NCI-H345 treated with DMSO at 0.1 percent for 48 hours (cell line): ENCODE data around the gene DELE1.

Source experiments
- DNase-seq: peaks from one replicate; lab custom pipeline; 2025; ENCODE audit not compliant: unreplicated experiment; lab: John Stamatoyannopoulos, UW

DELE1 gene, protein sequence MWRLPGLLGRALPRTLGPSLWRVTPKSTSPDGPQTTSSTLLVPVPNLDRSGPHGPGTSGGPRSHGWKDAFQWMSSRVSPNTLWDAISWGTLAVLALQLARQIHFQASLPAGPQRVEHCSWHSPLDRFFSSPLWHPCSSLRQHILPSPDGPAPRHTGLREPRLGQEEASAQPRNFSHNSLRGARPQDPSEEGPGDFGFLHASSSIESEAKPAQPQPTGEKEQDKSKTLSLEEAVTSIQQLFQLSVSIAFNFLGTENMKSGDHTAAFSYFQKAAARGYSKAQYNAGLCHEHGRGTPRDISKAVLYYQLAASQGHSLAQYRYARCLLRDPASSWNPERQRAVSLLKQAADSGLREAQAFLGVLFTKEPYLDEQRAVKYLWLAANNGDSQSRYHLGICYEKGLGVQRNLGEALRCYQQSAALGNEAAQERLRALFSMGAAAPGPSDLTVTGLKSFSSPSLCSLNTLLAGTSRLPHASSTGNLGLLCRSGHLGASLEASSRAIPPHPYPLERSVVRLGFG

DNA sequence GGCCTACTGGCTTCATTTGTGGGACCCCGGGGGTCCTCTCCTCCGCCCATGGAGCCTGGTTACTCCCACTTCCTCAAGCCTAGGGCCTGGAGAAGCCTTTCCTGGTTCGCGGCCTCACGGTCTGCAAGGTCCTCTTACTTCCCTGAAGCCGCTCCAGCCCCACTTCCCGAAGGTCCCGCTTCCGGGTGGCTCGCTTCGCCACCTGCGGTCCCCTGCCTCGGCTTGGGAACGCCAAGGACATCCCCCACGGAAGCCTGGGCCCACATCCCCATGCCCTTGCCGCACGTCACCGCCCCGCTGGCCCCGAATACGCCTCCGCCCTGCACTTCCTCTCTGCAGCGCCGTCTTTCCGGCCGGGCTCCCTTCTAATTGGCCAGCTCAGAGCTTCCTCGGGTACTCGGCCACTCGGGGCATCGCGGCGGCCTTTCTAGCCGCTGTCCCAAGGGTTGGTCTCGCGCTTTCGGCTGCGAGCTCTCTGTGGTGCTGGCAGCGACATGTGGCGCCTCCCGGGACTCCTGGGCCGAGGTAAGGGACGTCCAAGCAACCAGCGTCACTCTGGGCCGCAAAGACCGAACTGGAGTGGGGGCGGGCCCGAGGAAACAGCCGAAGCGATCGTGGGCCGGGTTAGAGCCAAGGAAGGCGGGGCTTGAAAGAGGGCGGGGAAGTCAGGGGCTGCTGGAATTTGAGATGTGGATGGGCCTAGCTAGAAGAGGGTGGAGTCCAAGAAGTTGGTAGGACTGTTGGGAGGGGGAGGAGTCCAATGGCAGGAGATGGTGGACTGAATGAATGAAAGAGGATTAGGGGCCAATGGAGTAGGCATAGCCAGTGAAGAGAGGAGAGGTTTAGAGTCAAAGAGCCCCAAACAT, at the start of gene DELE1:
Gene DELE1 (plus strand): TSS at position 424 of the 866 bp plus-strand sequence. CDS start 71 bp downstream, at position 495.
- peak; percentile 36 for DNase-seq

DNA sequence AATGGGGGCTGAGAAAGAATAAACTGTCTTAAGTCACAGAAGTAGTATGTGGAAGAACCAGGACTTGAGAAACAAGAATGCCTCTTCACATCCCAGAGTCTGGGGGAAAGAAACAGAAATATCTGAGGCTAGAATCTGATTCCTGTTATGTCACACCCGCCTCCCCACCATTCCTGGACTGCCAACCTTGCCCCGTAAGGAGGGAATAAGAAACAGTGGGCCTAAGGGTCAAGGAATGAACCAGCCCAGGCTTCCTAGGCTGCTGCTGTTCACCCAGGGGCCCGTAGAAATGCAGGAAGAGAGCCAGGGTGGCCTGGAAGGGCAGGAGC, 49.8 kb upstream of the DELE1 start:
- no peak for DNase-seq

DNA sequence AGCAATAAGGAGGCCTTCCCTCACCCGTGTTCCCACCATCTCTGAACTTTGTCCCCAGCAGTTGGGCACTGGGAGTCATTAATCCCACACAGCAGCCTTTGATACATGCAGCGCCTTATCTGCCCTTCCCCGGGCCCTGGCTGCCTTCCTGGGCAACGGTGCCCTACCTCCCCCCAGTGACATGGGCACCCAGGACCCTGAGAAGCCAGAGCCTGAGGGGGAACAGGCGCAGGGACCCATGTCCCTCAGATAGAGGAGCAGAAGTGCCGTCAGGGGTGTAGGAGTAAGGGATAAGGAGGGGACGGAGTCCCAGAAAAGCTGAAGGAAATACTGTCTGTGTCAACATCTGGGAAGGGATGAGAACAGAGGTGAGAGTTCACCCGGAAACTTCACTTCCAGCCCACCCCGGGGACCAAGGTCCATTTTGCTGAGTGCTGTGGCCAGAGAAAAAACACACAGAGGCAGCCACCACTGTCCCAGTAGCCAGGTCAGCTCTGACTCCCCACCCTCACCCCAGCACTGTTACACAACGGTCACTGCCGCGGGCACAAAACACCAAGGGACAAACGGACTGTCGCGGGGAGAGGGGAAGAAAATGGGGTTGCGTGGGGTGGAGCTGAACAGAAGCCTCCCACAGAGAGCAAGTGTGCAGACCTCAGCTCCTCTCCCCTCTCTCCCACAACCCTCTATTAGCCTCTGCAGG, 49.3 kb upstream of the DELE1 start:
- no peak for DNase-seq

DNA sequence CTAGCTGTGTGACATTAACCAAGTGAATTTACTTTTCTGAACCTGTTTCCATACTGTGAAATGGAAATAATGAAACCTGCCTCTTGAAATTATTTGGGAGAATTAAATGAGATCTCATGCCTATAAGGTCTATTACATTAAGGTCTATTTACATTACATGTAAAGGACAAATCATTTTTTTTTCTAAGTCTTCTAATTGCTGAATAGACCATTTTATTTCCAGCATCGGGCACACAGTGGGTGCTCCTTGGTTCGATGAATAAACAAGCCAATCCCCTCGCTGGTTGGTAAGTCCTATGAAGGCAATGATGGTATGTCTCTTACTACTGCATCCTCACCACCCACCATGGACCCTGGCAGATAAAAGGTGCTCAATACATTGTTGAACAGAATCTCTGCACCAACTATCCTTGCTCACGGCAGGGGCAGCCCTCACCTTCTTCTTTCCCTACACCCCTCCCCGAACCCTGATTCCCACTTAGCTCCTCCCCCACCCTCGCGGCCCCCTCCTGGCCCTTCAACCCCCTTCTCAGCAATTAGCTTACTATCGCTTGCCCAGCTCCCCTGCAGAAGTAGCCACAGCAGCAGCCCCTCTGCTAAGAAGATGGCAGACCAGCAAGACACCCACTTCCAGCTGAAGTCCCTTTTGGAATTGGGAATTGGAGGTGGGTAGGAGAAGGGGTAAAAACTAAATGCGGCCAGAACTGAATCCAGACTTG, 48.5 kb upstream of the DELE1 start:
- DNase-seq = no peak

DNA sequence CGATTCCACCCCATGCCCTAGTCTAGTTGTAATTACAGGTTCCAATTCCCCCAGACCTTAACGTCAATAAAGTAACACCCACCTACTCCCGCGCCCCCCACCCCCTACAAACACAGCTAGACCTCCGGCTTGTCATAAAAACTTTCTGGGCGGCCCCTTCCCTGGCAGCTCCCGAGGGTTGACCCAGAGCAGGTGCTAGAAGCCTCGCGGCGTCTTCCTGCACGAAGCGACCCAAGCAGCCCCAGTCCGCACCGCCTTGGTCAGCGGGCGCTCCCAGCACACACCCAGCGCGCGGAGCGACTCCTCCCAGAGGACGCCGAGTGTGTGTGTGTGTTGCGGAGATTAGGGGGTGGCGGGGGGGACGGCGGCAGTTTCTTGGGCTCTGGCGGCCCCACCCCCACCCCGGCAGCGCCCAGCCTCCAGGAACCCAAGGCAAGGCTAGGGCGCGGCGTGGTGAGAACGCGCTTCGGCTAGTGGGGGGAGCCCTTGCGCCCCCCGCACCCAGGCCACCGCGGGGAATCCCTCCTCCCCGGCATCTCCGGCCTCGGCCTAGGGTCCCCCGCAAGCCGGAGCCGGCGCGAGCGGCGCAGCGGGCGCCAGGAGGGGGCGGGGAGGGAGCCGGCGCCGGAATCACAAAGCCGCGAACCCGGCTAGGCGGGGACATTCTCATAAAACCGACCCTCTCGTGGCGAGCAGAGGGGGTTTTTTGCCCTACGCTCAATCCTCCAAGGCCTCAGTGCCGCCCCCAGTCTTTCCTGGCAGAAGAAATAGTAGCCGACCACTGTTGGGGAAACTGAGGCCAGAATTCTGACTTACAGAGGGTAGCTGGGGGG, 47.7 kb upstream of the DELE1 start:
- DNase-seq = no peak

DNA sequence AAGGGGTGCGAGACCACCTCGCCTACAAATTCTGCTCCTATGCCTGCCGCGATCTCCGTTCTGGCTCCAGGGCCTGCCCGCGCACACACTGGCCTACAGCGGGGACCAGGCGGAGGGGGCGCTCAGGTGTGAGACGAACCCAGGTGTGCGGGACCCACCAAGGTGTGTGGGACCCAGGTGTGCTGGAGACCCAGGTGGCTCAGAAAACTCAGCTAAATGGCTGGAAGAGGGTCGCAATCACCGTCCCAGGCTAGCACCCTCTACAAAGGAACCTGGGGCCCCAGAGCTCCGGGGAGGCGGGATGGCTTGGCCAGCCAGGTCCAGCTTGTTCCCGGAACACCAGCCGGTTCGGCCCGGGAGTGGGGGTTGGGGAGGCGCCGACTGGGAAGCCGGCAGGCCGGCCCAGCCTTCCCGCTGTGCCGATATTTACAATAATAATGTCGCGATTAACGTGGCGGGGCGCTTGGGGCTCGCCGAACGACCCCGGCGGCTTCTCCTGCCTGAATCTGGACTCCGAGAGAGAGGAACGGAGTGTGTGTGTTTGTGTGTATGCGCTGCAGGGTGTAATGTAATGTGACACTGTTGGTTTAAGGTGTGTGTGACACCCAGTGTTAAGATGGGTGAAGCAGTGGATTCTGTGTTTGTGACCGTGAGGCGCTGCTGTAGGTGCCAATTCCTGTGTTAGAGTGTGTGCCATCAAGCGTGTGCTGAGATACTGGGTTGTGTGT, 46.9 kb upstream of the DELE1 start:
- DNase-seq = peak; percentile 24

DNA sequence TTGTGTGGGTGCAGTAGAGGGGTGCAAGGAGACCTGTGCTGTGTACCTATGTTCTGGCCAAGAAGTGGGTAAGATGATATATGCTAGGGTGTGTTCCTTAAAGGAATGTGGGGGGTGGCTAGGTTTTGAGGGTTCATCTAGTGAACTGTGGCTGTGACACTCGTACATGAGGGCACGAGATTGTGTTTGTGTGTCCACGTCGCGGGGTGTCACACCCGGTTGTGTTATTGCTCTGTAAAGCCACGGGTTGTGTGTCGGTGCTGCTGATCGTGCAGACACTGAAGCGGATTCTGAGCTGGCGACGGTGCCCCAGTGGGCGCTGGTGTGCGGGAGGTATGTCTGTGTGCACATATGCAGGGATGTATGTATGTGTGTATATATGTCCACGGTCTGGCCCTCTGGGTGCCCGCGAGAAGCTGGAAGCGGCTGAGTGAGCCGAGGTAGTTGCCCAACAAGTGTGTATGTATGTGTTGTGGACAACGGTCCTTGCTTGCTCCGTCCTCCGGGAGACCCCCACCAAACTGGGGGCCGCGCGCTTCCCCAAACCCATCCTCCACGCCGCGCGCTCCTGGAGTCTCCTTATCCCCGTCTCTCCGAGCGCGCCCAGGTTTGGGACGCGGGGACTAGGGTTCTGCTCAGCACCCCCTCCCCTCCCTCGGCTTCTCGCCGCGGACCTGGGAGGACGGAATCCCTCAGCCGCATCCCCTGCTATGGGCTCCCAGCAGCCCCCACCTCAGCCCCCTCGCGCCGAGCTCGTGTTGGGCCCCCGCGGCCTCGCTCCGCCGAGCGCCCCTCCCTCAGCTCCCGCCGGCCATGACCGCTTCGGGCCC, 46.1 kb upstream of the DELE1 start:
- peak; percentile 30 for DNase-seq

DNA sequence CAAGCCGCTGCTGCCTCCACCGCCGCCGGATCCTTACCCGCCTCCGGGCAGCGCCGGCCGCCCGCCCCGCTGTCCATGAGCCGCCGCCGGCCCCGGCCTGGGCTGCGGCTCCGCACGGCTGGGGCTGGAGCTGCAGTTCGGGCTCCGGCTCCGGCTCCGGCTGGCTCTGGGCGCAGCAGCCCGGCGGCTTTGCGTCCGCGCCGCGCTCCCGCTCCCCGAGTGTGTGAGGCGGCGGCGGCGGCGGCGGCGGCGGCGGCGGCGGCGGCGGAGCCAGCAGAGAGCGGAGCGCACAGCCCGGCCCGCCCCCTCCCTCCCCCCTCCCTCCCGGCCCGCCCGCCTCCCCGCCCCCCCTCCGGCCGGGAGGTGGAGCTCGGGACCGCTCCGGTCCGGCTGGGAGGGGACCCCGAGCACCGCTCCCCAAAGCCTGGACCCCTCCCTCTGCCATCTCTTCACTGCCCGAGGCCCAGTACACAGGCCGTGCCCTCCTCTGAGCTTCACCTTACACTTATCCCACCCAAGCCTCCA, 45.4 kb upstream of the DELE1 start, which contains the start of gene PCDH1:
Gene PCDH1 (minus strand): TSS at position 225 of the 525 bp plus-strand sequence. CDS start 148 bp downstream, at position 77.
- no peak for DNase-seq

DNA sequence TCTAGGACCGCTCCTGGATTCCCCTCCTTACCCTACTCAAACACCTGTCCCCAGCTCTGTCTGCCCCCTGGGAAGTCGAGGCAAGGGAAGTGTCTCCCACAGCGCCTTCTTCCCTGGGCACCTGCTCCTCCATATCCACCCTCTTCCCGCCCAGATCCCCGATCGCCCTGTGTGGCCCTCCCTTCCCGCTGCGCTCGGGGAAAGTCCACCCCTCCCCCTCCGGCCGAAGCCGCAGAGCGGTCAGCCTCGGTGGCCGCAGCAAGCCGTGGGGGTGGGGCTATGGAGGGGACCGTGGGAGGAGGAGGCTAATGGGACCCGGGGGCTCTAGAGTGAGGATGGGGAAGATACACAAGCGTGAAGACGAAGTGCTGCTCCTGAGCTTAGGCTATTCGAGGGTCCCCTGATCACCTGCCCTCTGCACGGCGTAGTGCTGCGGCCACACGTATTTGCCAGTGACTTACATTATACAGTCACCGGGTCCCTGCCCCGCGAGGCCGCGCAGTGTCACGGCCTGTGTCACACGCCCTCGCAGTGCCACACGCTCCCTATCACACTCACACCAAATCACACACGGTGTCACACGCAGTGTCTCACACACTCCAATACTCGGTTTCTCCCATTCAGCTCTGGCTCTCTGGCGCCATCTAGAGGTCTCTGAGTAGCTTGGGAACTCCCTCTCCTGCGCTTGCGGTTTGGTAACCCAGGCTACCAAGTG, 44.8 kb upstream of the DELE1 start:
- DNase-seq = peak; percentile 88

DNA sequence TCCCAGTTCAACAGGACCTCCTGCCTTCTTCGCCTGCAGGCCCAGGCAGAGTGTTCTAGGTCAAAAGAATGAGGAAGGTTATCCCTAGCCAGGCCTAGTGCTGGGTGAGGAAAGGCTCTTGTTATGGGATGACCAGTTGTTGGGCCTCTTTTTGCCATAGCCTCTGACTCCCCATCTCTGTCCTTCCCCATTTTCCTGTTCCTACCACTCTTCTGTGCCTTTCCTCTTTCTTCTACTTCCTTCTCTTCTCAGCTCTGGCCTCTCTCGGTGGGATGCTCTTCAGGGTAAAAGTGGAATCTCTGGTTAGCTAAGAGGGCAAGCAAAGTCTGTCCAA, 44.3 kb upstream of the DELE1 start:
- DNase-seq = no peak

DNA sequence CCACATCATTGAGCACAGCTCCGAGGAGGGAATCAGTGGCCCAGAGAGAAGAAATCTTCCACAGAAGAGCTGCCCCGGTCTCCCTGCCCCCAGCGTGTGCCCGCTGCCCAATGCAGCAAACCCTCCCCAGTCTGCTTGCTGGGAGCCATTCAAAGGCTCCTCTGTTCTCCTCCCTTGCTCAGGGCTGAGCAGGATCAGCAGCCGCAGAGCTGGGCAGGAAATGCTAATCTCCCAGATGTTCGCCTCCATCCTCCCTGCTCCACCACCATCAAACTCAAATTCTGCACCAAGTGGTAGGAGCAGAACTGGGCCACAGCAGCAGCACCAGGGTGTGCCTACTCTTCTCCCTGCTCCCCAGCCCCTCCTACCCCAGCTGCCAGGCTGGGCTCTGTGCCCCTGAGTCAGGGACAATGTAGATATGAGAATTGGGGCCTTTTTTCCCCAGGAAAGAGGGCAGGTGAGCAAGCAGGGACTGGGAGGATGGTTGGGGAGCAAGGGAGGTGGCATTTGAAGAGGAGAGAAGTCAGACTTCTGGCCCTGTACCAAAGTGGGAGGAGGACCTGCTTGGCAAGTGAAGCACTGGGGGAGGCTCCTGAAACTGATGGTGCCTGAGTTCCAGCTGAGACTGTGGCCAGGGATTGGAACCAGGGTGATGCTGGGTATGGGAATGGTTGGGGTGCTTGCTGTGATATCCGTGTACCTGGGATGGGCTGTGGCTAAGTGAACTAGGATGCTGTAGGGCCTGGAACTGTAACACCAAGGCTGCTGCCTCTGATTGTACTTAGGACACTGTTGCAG, 43.5 kb upstream of the DELE1 start:
- no peak for DNase-seq

DNA sequence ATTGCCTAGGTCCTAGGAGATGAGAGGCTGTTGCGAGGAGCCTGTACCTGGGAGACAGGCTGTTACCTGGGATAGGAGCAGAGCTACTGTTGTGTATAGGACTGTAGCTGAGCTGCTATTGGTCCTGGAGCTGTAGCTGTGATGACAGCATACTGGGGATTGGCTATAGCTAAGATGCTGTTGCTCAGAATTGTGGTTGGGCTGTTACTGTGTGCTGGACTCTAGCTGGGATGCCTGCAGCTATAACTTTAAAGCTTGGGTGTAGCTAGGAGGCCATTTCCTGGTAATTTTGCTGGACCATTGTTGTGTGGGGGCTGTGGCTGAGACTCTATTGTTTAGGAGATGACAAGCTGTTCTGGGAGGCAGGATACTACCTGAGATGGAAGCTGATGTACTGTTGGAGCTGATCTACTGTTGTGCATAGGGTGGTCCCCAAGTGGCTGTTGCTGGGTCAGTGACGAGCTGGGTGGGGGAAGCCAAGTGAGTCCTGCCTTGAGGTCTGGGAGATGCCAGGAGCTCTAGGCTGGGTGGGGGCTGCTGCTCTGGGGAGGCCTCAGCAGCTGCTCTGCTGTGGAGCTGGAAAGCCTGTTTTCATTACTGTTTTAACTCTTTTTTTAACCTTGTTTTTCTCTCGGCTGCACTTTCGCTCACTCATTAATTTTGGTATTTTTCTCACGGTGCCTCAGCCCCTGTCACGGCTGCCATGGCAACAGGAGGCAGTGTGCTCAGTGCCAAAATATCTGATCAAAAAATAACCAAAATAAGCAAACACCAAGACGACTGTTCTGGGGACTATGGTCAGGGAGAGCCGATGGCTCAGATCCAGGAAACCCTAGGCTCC, 42.5 kb upstream of the DELE1 start:
- no peak for DNase-seq

DNA sequence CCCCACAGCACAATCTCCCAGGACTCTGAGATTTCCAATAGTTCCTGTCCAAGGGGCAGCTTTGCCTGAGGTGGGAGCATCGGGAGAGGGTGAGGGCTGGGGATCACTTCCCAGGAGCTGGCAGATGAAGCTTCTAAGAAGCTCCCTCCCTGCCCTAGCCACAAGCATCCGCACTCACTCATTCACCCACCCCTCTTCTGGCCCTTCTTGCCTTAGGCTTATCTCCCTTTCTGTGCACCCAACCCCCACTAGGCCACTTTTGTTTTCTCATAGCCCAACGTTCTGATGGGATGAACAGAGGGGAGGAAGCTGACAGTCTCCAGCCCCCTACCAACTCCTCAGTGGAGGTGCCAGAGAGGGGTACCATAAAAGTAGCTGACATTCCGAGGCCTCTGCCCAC, 41.8 kb upstream of the DELE1 start:
- no peak for DNase-seq

DNA sequence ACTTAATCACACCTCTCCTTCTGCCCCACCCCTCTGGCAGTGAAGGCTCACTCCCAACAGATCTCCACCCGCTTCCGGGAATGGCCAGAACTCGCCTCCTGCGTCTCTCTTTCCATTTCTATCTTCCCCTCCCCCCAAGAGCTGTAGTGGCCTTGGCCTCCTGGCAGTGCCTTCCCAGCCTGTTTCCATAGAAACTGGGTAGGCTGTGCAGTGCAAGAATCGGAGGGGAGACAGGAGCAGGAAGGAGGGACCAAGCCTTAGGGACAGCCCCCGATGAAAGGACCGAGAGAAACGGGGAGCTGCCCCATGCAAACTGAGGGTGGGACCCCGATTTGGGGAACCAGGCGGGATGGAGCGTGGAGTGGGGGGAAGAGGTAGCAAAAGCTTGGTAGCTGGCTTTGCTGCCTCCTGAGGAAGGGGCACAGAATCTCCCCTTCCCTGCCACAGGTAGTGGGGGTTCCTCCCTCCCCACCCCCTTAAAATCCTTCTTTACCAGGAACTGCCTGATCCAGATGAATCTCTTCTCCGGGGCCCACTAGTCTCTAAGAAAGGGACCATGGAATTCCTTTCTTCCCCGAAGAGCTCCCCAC, 41.0 kb upstream of the DELE1 start:
- no peak for DNase-seq

DNA sequence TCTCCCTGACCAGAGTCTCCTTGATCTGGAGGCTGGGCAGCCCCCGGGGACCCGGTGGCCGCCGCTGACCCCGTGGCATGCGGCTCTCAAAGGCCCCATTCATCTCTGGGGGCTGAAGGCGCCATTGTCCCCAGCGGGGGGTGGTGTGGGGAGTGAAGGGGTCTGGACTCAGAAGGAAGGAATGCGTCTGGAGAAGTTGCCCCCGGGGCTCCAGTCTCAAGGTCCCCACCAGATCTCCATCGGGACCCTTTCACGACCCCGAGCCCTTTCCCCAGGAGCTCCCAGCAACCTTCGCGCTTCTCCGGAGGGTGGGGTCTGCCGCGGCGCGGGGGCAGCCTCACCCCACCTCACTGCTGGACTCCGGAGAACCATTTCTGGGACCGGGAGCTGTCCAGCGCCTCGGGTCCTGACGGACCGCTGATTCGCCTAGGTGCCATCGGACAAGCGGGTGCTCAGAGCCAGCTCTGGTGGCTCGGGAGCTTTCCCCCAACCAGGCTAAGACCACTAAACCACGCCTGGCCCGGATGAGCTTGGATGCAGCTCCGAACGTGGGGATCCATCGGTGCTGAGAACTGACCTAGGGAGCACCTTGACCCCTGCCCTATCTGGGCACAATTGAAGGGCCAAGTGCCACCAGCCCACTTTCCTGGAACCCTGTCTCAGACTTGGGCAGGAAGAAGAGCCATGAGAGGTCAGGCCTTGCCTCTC, 40.3 kb upstream of the DELE1 start:
- DNase-seq = no peak
